Common myeloid progenitor, CD34-positive (primary cell): Measurements from ENCODE around the gene ULK4.
A peak's percentile ranks its signal among the peaks of the same experiment; 100 is the strongest.

ENCODE experiments used
- CTCF ChIA-PET: fragments of 350-600 bp; sonication (Branson Sonifier 250); formaldehyde crosslinking; loops from one replicate; lab custom pipeline; 2021; ENCODE audit warnings: antibody characterized with exemption; lab: Charles Lee
- POLR2A ChIA-PET: fragments of 350-600 bp; sonication (Branson Sonifier 250); formaldehyde crosslinking; loops from one replicate; lab custom pipeline; 2021; ENCODE audit warnings: antibody characterized with exemption; lab: Charles Lee
- DNase-seq, 3 donors: peaks; one replicate each; pipeline versions ENCODE4 v3.0.0 to v3.0.0-alpha.2; 2013
- H3K27ac ChIP-seq, 2 experiments: 1 replicate in 1 of 2; 2 replicates in 1 of 2; pipeline ENCODE4 v1.7.0; 2013; ENCODE audit warnings: inconsistent platforms in 2 of 2, low read length in 2 of 2, mild to moderate bottlenecking in 2 of 2, low read depth in 1 of 2, moderate library complexity in 1 of 2; ENCODE audit not compliant: severe bottlenecking in 2 of 2, insufficient read depth in 1 of 2, poor library complexity in 1 of 2
- H3K27me3 ChIP-seq, 5 experiments: replicated peaks in 2 of 5; 1 replicate in 3 of 5; 2 replicates in 2 of 5; pipeline versions ENCODE4 v1.6.1 to v1.7.0; 2013; ENCODE audit warnings: low read length in 4 of 5, mild to moderate bottlenecking in 2 of 5, moderate library complexity in 2 of 5, inconsistent platforms in 1 of 5; ENCODE audit not compliant: insufficient read depth in 5 of 5, control insufficient read depth in 4 of 5
- H3K36me3 ChIP-seq, 4 experiments: 1 replicate in 2 of 4; 2 replicates in 2 of 4; pipeline versions ENCODE4 v1.6.1 to v1.7.0; 2013; ENCODE audit warnings: low read length in 3 of 4, control low read depth in 1 of 4, mild to moderate bottlenecking in 1 of 4; ENCODE audit not compliant: control insufficient read depth in 4 of 4, insufficient read depth in 4 of 4
- H3K4me1 ChIP-seq, 4 experiments: 1 replicate in 3 of 4; 2 replicates in 1 of 4; pipeline versions ENCODE4 v1.6.1 to v1.7.1; 2013; ENCODE audit warnings: low read length in 3 of 4, mild to moderate bottlenecking in 3 of 4, control low read depth in 1 of 4, inconsistent platforms in 1 of 4, moderate library complexity in 1 of 4; ENCODE audit not compliant: control insufficient read depth in 4 of 4, insufficient read depth in 4 of 4; ENCODE audit errors: control extremely low read depth in 1 of 4
- H3K4me3 ChIP-seq, 7 experiments: 1 replicate in 4 of 7; 2 replicates in 3 of 7; pipeline versions ENCODE4 v1.5.1 to v1.7.0; 2013; ENCODE audit warnings: mild to moderate bottlenecking in 7 of 7, low read length in 6 of 7, moderate library complexity in 6 of 7, inconsistent platforms in 2 of 7, low read depth in 2 of 7, control low read depth in 1 of 7; ENCODE audit not compliant: insufficient read depth in 4 of 7, control insufficient read depth in 1 of 7; ENCODE audit errors: extremely low read depth in 1 of 7
- H3K9me3 ChIP-seq, 5 experiments: 1 replicate in 4 of 5; 2 replicates in 1 of 5; pipeline versions ENCODE4 v1.6.1 to v1.7.1; 2013; ENCODE audit warnings: low read length in 4 of 5, mild to moderate bottlenecking in 2 of 5, inconsistent platforms in 1 of 5, low read depth in 1 of 5, moderate library complexity in 1 of 5; ENCODE audit not compliant: control insufficient read depth in 4 of 5, insufficient read depth in 2 of 5; ENCODE audit errors: control extremely low read depth in 1 of 5
- WGBS: methylation state at CpG from one replicate; pipeline ENCODE4 v1.1.5; 2013; ENCODE audit not compliant: insufficient coverage; 5-methylcytosine and 5-hydroxymethylcytosine counted together

Gene ULK4

GRCh38 chr3:41249318-41249717 lies 712.6 kb downstream of the ULK4 start:
- WGBS, result 100% methylated on average over 2 of the region's 3 CpGs
- H3K4me1 ChIP-seq, result no peaks in the 10 kb centered on the region
- peaks cover 0 to 8% (median 7%) of the 10 kb centered on the region in 4 experiments for H3K36me3 ChIP-seq
- ChIA-PET CTCF (no interaction called here), POLR2A (no interaction called here)
- no peaks in the 10 kb centered on the region for H3K27me3 ChIP-seq
- DNase-seq, result no peak
- H3K27ac ChIP-seq, result no peak overlapping the region
- H3K4me3 ChIP-seq, result no peak overlapping the region
- peaks cover 0 to 6% (median 0%) of the 10 kb centered on the region in 5 experiments for H3K9me3 ChIP-seq

GRCh38 chr3:41248525-41248924 lies 713.4 kb downstream of the ULK4 start:
- Histone ChIP-seq H3K4me1 (no peaks in the 10 kb centered on the region), H3K36me3 (peaks cover 0 to 11% (median 8%) of the 10 kb centered on the region in 4 experiments), H3K9me3 (peaks cover 0 to 4% (median 0%) of the 10 kb centered on the region in 5 experiments), H3K27me3 (no peaks in the 10 kb centered on the region), H3K4me3 (no peak overlapping the region), H3K27ac (no peak overlapping the region)
- WGBS, result 100% methylated on average over 3 of the region's 3 CpGs
- ChIA-PET POLR2A (no interaction called here), CTCF (no interaction called here)
- DNase-seq, result no peak

- 96% methylated on average over 11 of the region's 12 CpGs for WGBS
- H3K4me3 ChIP-seq, result no peak overlapping the region
- no peaks in the 10 kb centered on the region for H3K27me3 ChIP-seq
- H3K4me1 ChIP-seq, result no peaks in the 10 kb centered on the region
- H3K27ac ChIP-seq, result no peak overlapping the region
- H3K36me3 ChIP-seq, result peaks cover 0 to 16% (median 8%) of the 10 kb centered on the region in 4 experiments
- POLR2A ChIA-PET, result no interaction called here
- CTCF ChIA-PET, result interaction anchor here (0.9 to 1.2 kb wide), 3 partner anchors 11 to 666 kb away, joined by 3 to 4 read pairs (median 4); no protein-coding TSS in a partner anchor
- DNase-seq, result no peak
- H3K9me3 ChIP-seq, result no peaks in the 10 kb centered on the region
Observed at GRCh38 chr3:41247055-41248004, 714.6 kb downstream of the ULK4 start.

- WGBS, result 64% methylated on average over 4 of the region's 6 CpGs
- Histone ChIP-seq H3K36me3 (peaks cover 8 to 29% (median 18%) of the 10 kb centered on the region in 4 experiments), H3K9me3 (no peaks in the 10 kb centered on the region), H3K27ac (no peak overlapping the region), H3K4me1 (no peaks in the 10 kb centered on the region), H3K27me3 (no peaks in the 10 kb centered on the region), H3K4me3 (no peak overlapping the region)
- POLR2A ChIA-PET, result no interaction called here
- DNase-seq, result no peak
- CTCF ChIA-PET, result no interaction called here
Observed at GRCh38 chr3:41244620-41245336, 717.1 kb downstream of the ULK4 start.

- Histone ChIP-seq H3K36me3 (peaks cover 17 to 42% (median 30%) of the 10 kb centered on the region in 4 experiments), H3K27ac (no peak overlapping the region), H3K9me3 (no peaks in the 10 kb centered on the region), H3K27me3 (no peaks in the 10 kb centered on the region), H3K4me1 (no peaks in the 10 kb centered on the region), H3K4me3 (no peak overlapping the region)
- DNase-seq, result peak in 1 of 3 donors; percentile 24
- ChIA-PET CTCF (interaction anchor here (0.6 kb wide), 1 partner anchor 73 kb away, joined by 3 read pairs; no protein-coding TSS in a partner anchor), POLR2A (interaction anchor here (0.6 kb wide), 1 partner anchor 1473 kb away, joined by 3 read pairs; no protein-coding TSS in a partner anchor)
- 0% methylated on average over 1 of the region's 2 CpGs for WGBS
Observed at GRCh38 chr3:41243183-41243582, 718.7 kb downstream of the ULK4 start.

- H3K4me3 ChIP-seq, result no peak overlapping the region
- WGBS, result 97% methylated on average over 5 of the region's 7 CpGs
- ChIA-PET POLR2A (no interaction called here), CTCF (interaction anchor here (1.0 kb wide), 1 partner anchor 43 kb away, joined by 5 read pairs; the partner anchor contains the start of gene CTNNB1)
- peak in 1 of 3 donors; percentile 14 for DNase-seq
- no peaks in the 10 kb centered on the region for H3K9me3 ChIP-seq
- no peaks in the 10 kb centered on the region for H3K27me3 ChIP-seq
- H3K27ac ChIP-seq, result no peak overlapping the region
- H3K36me3 ChIP-seq, result peaks cover 22 to 54% (median 41%) of the 10 kb centered on the region in 4 experiments
- H3K4me1 ChIP-seq, result no peaks in the 10 kb centered on the region
Observed at GRCh38 chr3:41241800-41242571, 719.9 kb downstream of the ULK4 start.
